Smooth muscle cell of the pulmonary artery (primary cell): ENCODE results near the gene FAM124B. TPM values are rescaled to one million over a fixed set of nuclear protein-coding genes. Genes with fewer than 3 reads are reported as not detected.

Source experiments
- total RNA-seq: library from RNA; depleted of rRNA; stranded (reverse); fragments of >200 nt; gene quantifications from 2 replicates; pipeline ENCODE4 v1.2.3, GENCODE V29; 2014

The FAM124B gene, protein sequence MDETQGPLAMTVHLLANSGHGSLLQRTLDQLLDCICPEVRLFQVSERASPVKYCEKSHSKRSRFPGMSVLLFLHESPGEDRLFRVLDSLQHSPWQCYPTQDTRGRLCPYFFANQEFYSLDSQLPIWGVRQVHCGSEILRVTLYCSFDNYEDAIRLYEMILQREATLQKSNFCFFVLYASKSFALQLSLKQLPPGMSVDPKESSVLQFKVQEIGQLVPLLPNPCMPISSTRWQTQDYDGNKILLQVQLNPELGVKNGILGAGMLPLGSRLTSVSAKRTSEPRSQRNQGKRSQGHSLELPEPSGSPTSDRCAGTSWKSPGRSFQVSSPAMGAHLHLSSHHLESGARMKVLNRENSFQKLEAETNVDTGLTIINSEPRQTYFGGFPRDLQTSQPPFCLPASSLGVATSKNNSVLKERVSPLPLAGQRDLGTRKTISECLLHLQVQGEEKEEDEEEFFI
- under 0.01 and 0.33 TPM in 2 replicates for total RNA-seq

DNA sequence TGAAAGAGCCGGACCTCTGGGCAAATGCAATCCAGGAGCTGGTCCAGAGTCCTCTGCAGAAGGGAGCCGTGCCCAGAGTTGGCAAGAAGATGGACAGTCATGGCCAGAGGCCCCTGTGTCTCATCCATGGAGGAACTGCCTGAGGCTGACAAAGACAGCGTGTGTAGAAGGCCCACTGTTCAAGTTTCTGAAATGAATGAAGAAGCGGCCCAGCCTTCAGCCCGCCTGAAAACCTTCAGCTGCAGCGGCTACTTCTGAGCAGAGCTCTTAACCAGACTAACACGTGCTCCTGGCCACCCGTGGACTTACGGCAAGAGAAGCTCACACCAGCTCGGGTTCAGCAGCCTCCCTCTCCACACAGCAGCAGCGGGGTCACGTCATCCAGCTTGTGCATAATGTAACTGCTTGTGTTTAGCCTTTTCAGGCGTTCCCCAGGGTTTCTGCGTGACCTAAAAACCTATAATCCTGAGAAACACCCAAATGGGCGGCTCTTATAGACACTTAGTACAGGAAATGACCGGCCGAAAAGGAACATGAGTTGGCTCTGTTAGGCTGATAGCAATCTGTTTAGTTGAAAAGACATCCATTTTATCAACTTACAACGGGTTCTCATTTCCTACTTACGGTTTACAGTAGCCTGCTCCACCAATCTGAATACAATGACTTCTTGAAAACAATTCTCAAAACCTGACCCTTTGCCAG, at the start of gene FAM124B:
TSS of gene FAM124B (minus strand) at position 467 of the 702 bp plus-strand sequence. CDS start at position 128, 339 bp downstream.

Other genes with a start within 250 kb of the FAM124B start
- 63.1 and 76.0 TPM in 2 replicates for gene CUL3, start 183.3 kb upstream of the FAM124B start, total RNA-seq